SK-N-SH (cell line): ENCODE results near the gene KIF1A. TPM values are rescaled to one million over a fixed set of nuclear protein-coding genes. Genes with fewer than 3 reads are reported as not detected.

ENCODE experiments used
- CTCF ChIA-PET: fragments of 300-600, 350-600 bp; formaldehyde crosslinking; extraction: SDS; loops from one replicate; lab custom pipeline; 2021; lab: Yijun Ruan, JAX
- POLR2A ChIA-PET: fragments of 350-600 bp; sonication (Branson Sonifier 250); formaldehyde crosslinking; extraction: SDS; loops from one replicate; lab custom pipeline; 2020; ENCODE audit warnings: antibody characterized with exemption, inconsistent platforms; lab: Yijun Ruan, JAX
- DNase-seq: peaks from one replicate; pipeline ENCODE4 v3.0.0; 2012
- H2AFZ ChIP-seq: fragments of 200-600 bp; sonication (generic); 2 replicates; pipeline ENCODE4 v1.8.1; 2016; ENCODE audit warnings: antibody characterized with exemption, mild to moderate bottlenecking, low read depth
- H3F3A ChIP-seq: fragments of 200-600 bp; sonication (generic); replicated peaks from 2 replicates; pipeline ENCODE3; 2016; ENCODE audit warnings: antibody characterized with exemption, mild to moderate bottlenecking; ENCODE audit not compliant: insufficient read depth
- H3K27ac ChIP-seq, 2 experiments: fragments of 200-500 bp in 1 of 2; fragments of 200-600 bp in 1 of 2; sonication (Bioruptor generic) in 1 of 2; sonication (generic), shearing (Covaris generic) in 1 of 2; 2 replicates each; pipeline versions ENCODE4 v1.5.1 to v1.6.1; 2014 to 2016; ENCODE audit warnings: low read depth in 2 of 2, inconsistent platforms in 1 of 2, low read length in 1 of 2, mild to moderate bottlenecking in 1 of 2, mixed read lengths in 1 of 2
- H3K27me3 ChIP-seq: fragments of 200-600 bp; sonication (generic), shearing (Covaris generic); 2 replicates; pipeline ENCODE4 v1.6.1; 2016; ENCODE audit warnings: mixed run types; ENCODE audit not compliant: insufficient read depth
- H3K36me3 ChIP-seq, 2 experiments: fragments of 200-500 bp in 1 of 2; fragments of 200-600 bp in 1 of 2; sonication (Bioruptor generic) in 1 of 2; sonication (generic) in 1 of 2; replicated peaks in 1 of 2; 2 replicates each; pipeline versions ENCODE3 to v1.5.1; 2014 to 2016; ENCODE audit warnings: low read length in 1 of 2, mild to moderate bottlenecking in 1 of 2; ENCODE audit not compliant: insufficient read depth in 2 of 2, control insufficient read depth in 1 of 2
- H3K4me1 ChIP-seq, 2 experiments: fragments of 200-500 bp in 1 of 2; fragments of 200-600 bp in 1 of 2; sonication (Bioruptor generic) in 1 of 2; sonication (generic), shearing (Covaris generic) in 1 of 2; 2 replicates each; pipeline versions ENCODE4 v1.5.1 to v1.6.1; 2014 to 2016; ENCODE audit warnings: low read depth in 1 of 2, low read length in 1 of 2, mixed run types in 1 of 2; ENCODE audit not compliant: insufficient read depth in 2 of 2, control insufficient read depth in 1 of 2
- H3K4me2 ChIP-seq: fragments of 200-600 bp; sonication (generic), shearing (Covaris generic); 2 replicates; pipeline ENCODE4 v1.6.1; 2017; ENCODE audit warnings: mixed run types
- H3K4me3 ChIP-seq, 2 experiments: fragments of 200-500 bp in 1 of 2; fragments of 200-600 bp in 1 of 2; sonication (Bioruptor generic) in 1 of 2; sonication (generic), shearing (Covaris generic) in 1 of 2; 2 replicates each; pipeline versions ENCODE4 v1.5.1 to v1.8.1; 2014 to 2016; ENCODE audit warnings: low read depth in 2 of 2, inconsistent platforms in 1 of 2, low read length in 1 of 2, mild to moderate bottlenecking in 1 of 2, mixed read lengths in 1 of 2, moderate library complexity in 1 of 2
- H3K79me2 ChIP-seq: fragments of 200-600 bp; sonication (generic); 2 replicates; pipeline ENCODE4 v1.8.1; 2017; ENCODE audit warnings: mild to moderate bottlenecking; ENCODE audit not compliant: insufficient read depth
- H3K9ac ChIP-seq: fragments of 200-600 bp; sonication (generic); 2 replicates; pipeline ENCODE4 v1.6.1; 2017; ENCODE audit warnings: mixed run types
- H3K9me2 ChIP-seq: fragments of 200-600 bp; sonication (generic); 2 replicates; pipeline ENCODE4 v1.6.1; 2017; ENCODE audit warnings: mixed run types
- H3K9me3 ChIP-seq: fragments of 200-600 bp; sonication (generic); 2 replicates; pipeline ENCODE4 v1.6.1; 2017; ENCODE audit warnings: mixed run types, mild to moderate bottlenecking, moderate library complexity
- H4K20me1 ChIP-seq: fragments of 200-600 bp; sonication (generic); 2 replicates; pipeline ENCODE4 v1.6.1; 2017; ENCODE audit warnings: mild to moderate bottlenecking, mixed run types; ENCODE audit not compliant: insufficient read depth
- ELF1 ChIP-seq: IDR thresholded peaks from 2 replicates; pipeline ENCODE4 v1.4.0; 2012
- FOXJ3 ChIP-seq: sonication (generic); formaldehyde crosslinking; IDR thresholded peaks from 2 replicates; pipeline ENCODE4 v1.5.1; 2020; ENCODE audit warnings: mild to moderate bottlenecking, missing genetic modification reagents
- FOXM1 ChIP-seq: IDR thresholded peaks from 2 replicates; pipeline ENCODE4 v1.4.0; 2012; ENCODE audit warnings: low read depth, mild to moderate bottlenecking
- GABPA ChIP-seq: IDR thresholded peaks from 2 replicates; pipeline ENCODE4 v1.4.0; 2012; ENCODE audit warnings: low read depth, mild to moderate bottlenecking
- GATA2 ChIP-seq: sonication (generic); formaldehyde crosslinking; IDR thresholded peaks from 2 replicates; pipeline ENCODE4 v1.5.0; 2020; ENCODE audit warnings: mild to moderate bottlenecking, missing genetic modification reagents
- IRF3 ChIP-seq: fragments of 150-350 bp; IDR thresholded peaks from 2 replicates; pipeline ENCODE4 v1.6.1; 2016; ENCODE audit warnings: mild to moderate bottlenecking, low read depth, low read length
- JUND ChIP-seq: IDR thresholded peaks from 2 replicates; pipeline ENCODE4 v1.4.0; 2012
- MAX ChIP-seq: IDR thresholded peaks from 2 replicates; pipeline ENCODE4 v1.4.0; 2012; ENCODE audit warnings: low read depth
- MXI1 ChIP-seq: IDR thresholded peaks from 2 replicates; pipeline ENCODE4 v1.6.1; 2012; ENCODE audit warnings: mild to moderate bottlenecking, low read depth, low read length, improper control_type of control experiment
- PBX3 ChIP-seq: IDR thresholded peaks from 2 replicates; pipeline ENCODE4; 2012
- RAD21 ChIP-seq: IDR thresholded peaks from 2 replicates; pipeline ENCODE4 v1.6.1; 2012; ENCODE audit warnings: mild to moderate bottlenecking, low read length
- RXRA ChIP-seq: IDR thresholded peaks from 2 replicates; pipeline ENCODE4 v1.4.0; 2012; ENCODE audit warnings: low read depth, mild to moderate bottlenecking, borderline replicate concordance
- SIN3A ChIP-seq: IDR thresholded peaks from 2 replicates; pipeline ENCODE4 v1.6.1; 2012; ENCODE audit warnings: low read depth, mild to moderate bottlenecking, low read length, moderate library complexity, borderline replicate concordance
- SMC3 ChIP-seq: IDR thresholded peaks from 2 replicates; pipeline ENCODE4 v1.6.1; 2012; ENCODE audit warnings: low read depth, low read length, improper control_type of control experiment
- TAF1 ChIP-seq: IDR thresholded peaks from 2 replicates; pipeline ENCODE4 v1.6.1; 2012; ENCODE audit warnings: low read depth, mild to moderate bottlenecking, low read length, moderate library complexity, borderline replicate concordance
- TCF12 ChIP-seq: IDR thresholded peaks from 2 replicates; pipeline ENCODE4 v1.4.0; 2012
- USF2 ChIP-seq: fragments of 150-350 bp; IDR thresholded peaks from 2 replicates; pipeline ENCODE4 v1.6.1; 2017; ENCODE audit warnings: antibody characterized with exemption, low read length, low read depth, borderline replicate concordance
- WGBS: methylation state at CpG from one replicate; pipeline ENCODE4 v1.1.6; 2017; ENCODE audit warnings: low lambda C conversion rate; 5-methylcytosine and 5-hydroxymethylcytosine counted together
- polyA plus RNA-seq, 3 experiments: library from polyadenylated mRNA; depleted of rRNA; stranded (reverse); fragments of >200 nt; gene quantifications; 2 replicates each; pipeline ENCODE4 v1.2.3, GENCODE V29; 2012

KIF1A gene
- polyA plus RNA-seq, 1 of the 3 experiments (the other 2 are of a cell fraction), result 0.21 TPM

- POLR2A ChIA-PET, result no interaction called here
- WGBS, result 66% methylated on average over 4 of the region's 10 CpGs
Observed at GRCh38 chr2:240752209-240752608, 67.8 kb downstream of the KIF1A start.

GRCh38 chr2:240750409-240750808, 69.6 kb downstream of the KIF1A start:
- H3F3A ChIP-seq, result no peaks in the 10 kb centered on the region
- H3K4me3 ChIP-seq, result no peak overlapping the region
- no peaks in the 10 kb centered on the region for H3K36me3 ChIP-seq
- no peaks in the 10 kb centered on the region for H3K9me2 ChIP-seq
- H2AFZ ChIP-seq, result no peak overlapping the region
- CTCF ChIA-PET, result interaction anchor here (1.7 to 2.1 kb wide), 2 partner anchors 35 to 90 kb away, joined by 7 read pairs; no protein-coding TSS in a partner anchor
- no peaks in the 10 kb centered on the region for H3K4me1 ChIP-seq
- H3K27ac ChIP-seq, result no peak overlapping the region
- no peak for DNase-seq
- H3K79me2 ChIP-seq, result no peaks in the 10 kb centered on the region
- no peak overlapping the region for H3K9ac ChIP-seq
- H3K9me3 ChIP-seq, result no peaks in the 10 kb centered on the region
- POLR2A ChIA-PET, result no interaction called here
- no peaks in the 10 kb centered on the region for H4K20me1 ChIP-seq
- no peak overlapping the region for H3K4me2 ChIP-seq
- no peaks in the 10 kb centered on the region for H3K27me3 ChIP-seq
- WGBS, result 78% methylated on average over 18 of the region's 22 CpGs
- TF ChIP-seq TAF1 (no peak), GABPA (no peak), PBX3 (no peak), USF2 (no peak), MAX (no peak), IRF3 (no peak), SMC3 (no peak), FOXM1 (no peak)

More at GRCh38 chr2:240752209-240752608, 67.8 kb downstream of the KIF1A start:
- no peaks in the 10 kb centered on the region for H3K27me3 ChIP-seq
- no peak overlapping the region for H3K9ac ChIP-seq
- TF ChIP-seq GABPA (no peak), SIN3A (no peak), FOXM1 (no peak), MXI1 (no peak), IRF3 (no peak), TCF12 (no peak), ELF1 (no peak), PBX3 (no peak), RXRA (no peak), FOXJ3 (CRISPR knock-in tag) (no peak), RAD21 (no peak), USF2 (no peak), MAX (no peak), JUND (no peak), GATA2 (CRISPR knock-in tag) (no peak)
- no peaks in the 10 kb centered on the region for H3K9me3 ChIP-seq
- H2AFZ ChIP-seq, result no peak overlapping the region
- DNase-seq, result no peak
- no peak overlapping the region for H3K4me2 ChIP-seq
- H3F3A ChIP-seq, result no peaks in the 10 kb centered on the region
- no peaks in the 10 kb centered on the region for H4K20me1 ChIP-seq
- no peaks in the 10 kb centered on the region for H3K9me2 ChIP-seq
- H3K36me3 ChIP-seq, result no peaks in the 10 kb centered on the region
- H3K4me3 ChIP-seq, result no peak overlapping the region
- H3K79me2 ChIP-seq, result no peaks in the 10 kb centered on the region
- no peak overlapping the region for H3K27ac ChIP-seq
- CTCF ChIA-PET, result interaction anchor here (1.0 to 2.5 kb wide), 2 partner anchors 24 to 89 kb away, joined by 4 to 10 read pairs; no protein-coding TSS in a partner anchor
- H3K4me1 ChIP-seq, result no peaks in the 10 kb centered on the region
